Left ventricle myocardium inferior (tissue), 1 donor: Measurements from ENCODE around the gene PXDN. TPM values are rescaled to one million over a fixed set of nuclear protein-coding genes. Genes with fewer than 3 reads are reported as not detected.
A peak's percentile ranks its signal among the peaks of the same experiment; 100 is the strongest.

Source experiments
- DNase-seq: peaks from one replicate; pipeline ENCODE4 v3.0.0-alpha.2; 2020
- H3K27ac ChIP-seq: fragments of 200-600 bp; replicated peaks from 2 replicates; pipeline ENCODE4 v1.8.0; 2021
- H3K27me3 ChIP-seq: fragments of 200-600 bp; 2 replicates; pipeline ENCODE4 v1.8.0; 2021; ENCODE audit warnings: low read depth
- H3K36me3 ChIP-seq: fragments of 200-600 bp; 2 replicates; pipeline ENCODE4 v1.8.0; 2021
- H3K4me1 ChIP-seq: fragments of 200-600 bp; 2 replicates; pipeline ENCODE4 v1.8.0; 2021
- H3K4me3 ChIP-seq: fragments of 200-600 bp; 2 replicates; pipeline ENCODE4 v1.8.0; 2021; ENCODE audit warnings: mild to moderate bottlenecking, moderate library complexity
- H3K9me3 ChIP-seq: fragments of 200-600 bp; replicated peaks from 2 replicates; pipeline ENCODE4 v1.8.0; 2021
- intact Hi-C: fragments of 100-400 bp; cut with micrococcal nuclease; formaldehyde crosslinking; loops from one replicate; pipeline ENCODE4 v1.11.0; 2022
- total RNA-seq: library from RNA; stranded (reverse); fragmentation: NEBNext Ultra II Directional; extraction: Animal tissue kit (Norgen Biotek cat#: 25700); gene quantifications from one replicate; pipeline ENCODE4 v1.2.1, GENCODE V29; 2021
- TF ChIP-seq, protein P1 (sequence below): fragments of 200-600 bp; IDR thresholded peaks from 2 replicates; pipeline ENCODE4 v1.8.0; 2021; ENCODE audit warnings: antibody characterized with exemption, mild to moderate bottlenecking, borderline replicate concordance
- donor health status: DM: no; HTN: yes; CAD: no; lungs with severe emphysema.

The PXDN gene
- total RNA-seq, 1 donor from 2014 or later: 15.7 TPM

GRCh38 chr2:1598041-1598710 is 146.1 kb downstream of the PXDN start:
- Histone ChIP-seq H3K4me1 (peaks cover 39% of the 10 kb centered on the region), H3K4me3 (no peak overlapping the region), H3K27ac (no peak overlapping the region), H3K9me3 (no peaks in the 10 kb centered on the region), H3K27me3 (peaks cover 21% of the 10 kb centered on the region), H3K36me3 (no peaks in the 10 kb centered on the region)
- TF ChIP-seq, protein P1, sequence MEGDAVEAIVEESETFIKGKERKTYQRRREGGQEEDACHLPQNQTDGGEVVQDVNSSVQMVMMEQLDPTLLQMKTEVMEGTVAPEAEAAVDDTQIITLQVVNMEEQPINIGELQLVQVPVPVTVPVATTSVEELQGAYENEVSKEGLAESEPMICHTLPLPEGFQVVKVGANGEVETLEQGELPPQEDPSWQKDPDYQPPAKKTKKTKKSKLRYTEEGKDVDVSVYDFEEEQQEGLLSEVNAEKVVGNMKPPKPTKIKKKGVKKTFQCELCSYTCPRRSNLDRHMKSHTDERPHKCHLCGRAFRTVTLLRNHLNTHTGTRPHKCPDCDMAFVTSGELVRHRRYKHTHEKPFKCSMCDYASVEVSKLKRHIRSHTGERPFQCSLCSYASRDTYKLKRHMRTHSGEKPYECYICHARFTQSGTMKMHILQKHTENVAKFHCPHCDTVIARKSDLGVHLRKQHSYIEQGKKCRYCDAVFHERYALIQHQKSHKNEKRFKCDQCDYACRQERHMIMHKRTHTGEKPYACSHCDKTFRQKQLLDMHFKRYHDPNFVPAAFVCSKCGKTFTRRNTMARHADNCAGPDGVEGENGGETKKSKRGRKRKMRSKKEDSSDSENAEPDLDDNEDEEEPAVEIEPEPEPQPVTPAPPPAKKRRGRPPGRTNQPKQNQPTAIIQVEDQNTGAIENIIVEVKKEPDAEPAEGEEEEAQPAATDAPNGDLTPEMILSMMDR: no peak
- DNase-seq: no peak
- intact Hi-C loops: loop anchor here (10.0 kb wide), 1 partner anchor 57 kb away; no protein-coding TSS in a partner anchor

GRCh38 chr2:1595274-1595673 is 149.0 kb downstream of the PXDN start:
- Histone ChIP-seq H3K27ac (no peak overlapping the region), H3K4me1 (peaks cover 44% of the 10 kb centered on the region), H3K9me3 (peaks cover 2% of the 10 kb centered on the region), H3K36me3 (no peaks in the 10 kb centered on the region), H3K27me3 (peaks cover 33% of the 10 kb centered on the region), H3K4me3 (no peak overlapping the region)
- no peak for DNase-seq
- TF ChIP-seq, protein P1: no peak
- intact Hi-C loops: loop anchor here (10.0 kb wide), 1 partner anchor 60 kb away; no protein-coding TSS in a partner anchor

GRCh38 chr2:1594373-1595171 is 149.7 kb downstream of the PXDN start:
- peaks cover 37% of the 10 kb centered on the region for H3K27me3 ChIP-seq
- DNase-seq: no peak
- peak overlapping the region; percentile 81 for H3K27ac ChIP-seq
- H3K36me3 ChIP-seq: no peaks in the 10 kb centered on the region
- peaks cover 46% of the 10 kb centered on the region for H3K4me1 ChIP-seq
- peaks cover 4% of the 10 kb centered on the region for H3K9me3 ChIP-seq
- TF ChIP-seq, protein P1: no peak
- intact Hi-C loops: loop anchor here (10.0 kb wide), 1 partner anchor 60 kb away; no protein-coding TSS in a partner anchor
- no peak overlapping the region for H3K4me3 ChIP-seq

DNA sequence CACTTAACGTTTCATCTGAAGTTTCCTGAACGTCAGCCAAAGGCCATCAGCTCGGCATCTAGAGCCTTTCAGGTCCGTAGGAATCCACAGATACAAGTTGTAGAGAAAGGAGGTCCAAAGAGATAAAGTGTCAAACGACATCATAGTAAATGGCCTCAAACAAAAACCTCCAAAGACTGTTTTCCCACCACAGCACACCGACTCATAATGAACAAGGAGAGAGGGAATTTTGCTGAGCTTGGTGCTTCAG is 150.3 kb downstream of the PXDN start:
- DNase-seq: no peak
- Histone ChIP-seq H3K9me3 (peaks cover 4% of the 10 kb centered on the region), H3K4me3 (no peak overlapping the region), H3K27me3 (peaks cover 42% of the 10 kb centered on the region), H3K4me1 (peaks cover 51% of the 10 kb centered on the region), H3K36me3 (no peaks in the 10 kb centered on the region), H3K27ac (peak overlapping the region; percentile 81)
- intact Hi-C loops: loop anchor here (10.0 kb wide), 1 partner anchor 61 kb away; no protein-coding TSS in a partner anchor
- TF ChIP-seq, protein P1: no peak

- Histone ChIP-seq H3K9me3 (peaks cover 4% of the 10 kb centered on the region), H3K27ac (peak overlapping the region; percentile 81), H3K4me3 (no peak overlapping the region), H3K36me3 (no peaks in the 10 kb centered on the region), H3K4me1 (peaks cover 52% of the 10 kb centered on the region), H3K27me3 (peaks cover 43% of the 10 kb centered on the region)
- TF ChIP-seq, protein P1: no peak
- intact Hi-C loops: loop anchor here (10.0 kb wide), 1 partner anchor 61 kb away; no protein-coding TSS in a partner anchor
- peak; percentile 46 for DNase-seq
Measured at GRCh38 chr2:1593371-1594122, 150.8 kb downstream of the PXDN start.
